Muscle layer of colon (tissue), 2 donors: ENCODE results near the gene TELO2.

Experiments
- H3K27ac ChIP-seq: one replicate; pipeline ENCODE4 v1.7.0; 2013; ENCODE audit warnings: low read depth, mild to moderate bottlenecking, low read length, moderate library complexity
- H3K27me3 ChIP-seq, 2 donors: one replicate each; pipeline ENCODE4 v1.7.0; 2013; ENCODE audit warnings: low read length in 2 of 2, mild to moderate bottlenecking in 2 of 2; ENCODE audit not compliant: insufficient read depth in 2 of 2, control insufficient read depth in 1 of 2
- H3K36me3 ChIP-seq: one replicate; pipeline ENCODE4 v1.7.0; 2013; ENCODE audit warnings: mild to moderate bottlenecking, low read length; ENCODE audit not compliant: insufficient read depth
- H3K4me1 ChIP-seq: one replicate; pipeline ENCODE4 v1.7.0; 2013; ENCODE audit warnings: mild to moderate bottlenecking, low read length; ENCODE audit not compliant: insufficient read depth
- H3K4me3 ChIP-seq, 2 donors: one replicate each; pipeline ENCODE4 v1.7.0; 2013; ENCODE audit warnings: low read length in 2 of 2, low read depth in 1 of 2, mild to moderate bottlenecking in 1 of 2, moderate library complexity in 1 of 2
- H3K9ac ChIP-seq: one replicate; pipeline ENCODE4 v1.7.0; 2013; ENCODE audit warnings: low read length
- H3K9me3 ChIP-seq: one replicate; pipeline ENCODE4 v1.7.0; 2013; ENCODE audit warnings: mild to moderate bottlenecking, low read length
- donor health status: abdominal sarcoma.
- donor health status: Adenocarcinoma of cecum.

TELO2 gene

DNA sequence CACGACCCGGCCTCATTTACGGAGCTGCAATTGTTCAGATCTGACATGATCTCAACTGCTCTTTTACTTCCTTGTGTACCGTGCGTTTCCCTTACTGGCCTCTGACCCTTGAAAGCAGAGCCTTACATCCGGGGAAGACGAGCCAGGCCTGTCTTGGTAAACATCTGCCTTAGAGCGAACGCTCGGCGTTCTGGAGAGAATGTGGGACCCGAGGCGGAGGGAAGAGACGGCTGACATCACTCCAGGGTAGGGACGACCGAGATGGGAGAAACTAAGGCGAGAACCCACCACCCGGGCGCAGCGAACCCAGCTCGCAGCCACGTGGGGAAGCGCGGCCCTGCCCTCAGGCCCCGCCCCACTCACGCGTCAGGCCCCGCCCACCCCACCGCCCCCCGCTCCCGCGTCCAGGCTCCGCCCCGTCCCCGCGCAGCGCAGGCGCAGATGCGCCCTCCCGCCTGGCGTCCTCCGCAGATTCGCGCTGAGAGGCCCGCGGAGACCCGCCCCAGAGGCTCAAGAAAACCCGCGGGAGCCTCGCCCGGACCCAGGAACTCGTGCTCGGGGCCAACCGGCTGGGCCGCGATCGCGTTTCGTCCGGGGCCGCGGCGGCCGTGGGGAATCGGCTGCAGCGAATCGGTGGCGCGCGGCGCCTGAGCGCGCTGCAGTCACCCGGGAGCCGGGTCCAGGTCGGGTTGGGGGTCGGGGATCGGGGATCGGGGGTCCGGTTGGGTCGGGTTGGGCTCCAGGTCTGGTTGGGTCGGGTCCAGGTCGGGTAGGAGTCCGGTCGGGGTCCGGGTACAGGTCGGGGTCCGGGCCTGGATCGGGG lies at the start of gene TELO2:
Gene TELO2 (plus strand): TSS at position 438 of the 823 bp plus-strand sequence. CDS start 922 bp downstream, outside the sequence.
- Histone ChIP-seq H3K9ac (peak within 1 kb of the TSS; percentile 21), H3K4me1 (peaks cover 21% of the 10 kb centered on the region), H3K27me3 (no peaks in the 10 kb centered on the region), H3K36me3 (peaks cover 9% of the 10 kb centered on the region), H3K27ac (peak within 1 kb of the TSS; percentile 85), H3K9me3 (no peaks in the 10 kb centered on the region), H3K4me3 (peak within 1 kb of the TSS; percentile 79 to 84)

DNA sequence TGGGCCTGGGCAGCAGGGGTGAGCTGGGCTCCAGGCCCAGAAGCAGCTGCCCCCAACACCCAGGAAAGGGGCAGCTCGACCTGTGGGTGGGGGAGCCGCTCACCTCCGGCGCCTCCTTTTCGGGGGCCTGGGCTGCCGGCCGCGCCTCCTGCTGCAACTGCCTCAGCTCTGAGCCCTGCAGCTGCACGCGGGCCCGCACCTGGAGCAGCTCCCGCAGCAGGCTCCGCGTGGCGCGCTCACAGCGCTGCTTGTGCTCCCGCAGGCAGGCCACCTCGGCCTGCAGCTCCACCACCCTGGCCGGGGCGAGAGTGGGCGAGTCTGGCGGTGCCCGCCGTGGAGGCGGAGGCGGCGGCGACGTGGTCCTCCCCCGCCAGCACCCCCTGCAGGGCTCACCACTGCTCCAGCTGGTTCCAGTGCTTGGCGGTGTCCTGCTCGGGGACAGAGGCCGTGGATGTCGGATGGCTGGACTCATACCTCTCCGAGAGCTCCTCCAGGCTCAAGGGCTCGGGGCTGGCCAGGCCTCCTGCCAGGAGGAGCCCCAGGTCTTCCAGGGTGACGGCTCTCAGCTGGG lies 49.7 kb upstream of the TELO2 start:
- no peaks in the 10 kb centered on the region for H3K9me3 ChIP-seq
- H3K4me3 ChIP-seq, result no peak overlapping the region
- no peaks in the 10 kb centered on the region for H3K4me1 ChIP-seq
- no peak overlapping the region for H3K27ac ChIP-seq
- peaks cover 13% of the 10 kb centered on the region for H3K36me3 ChIP-seq
- H3K27me3 ChIP-seq, result no peaks in the 10 kb centered on the region
- H3K9ac ChIP-seq, result no peak overlapping the region

DNA sequence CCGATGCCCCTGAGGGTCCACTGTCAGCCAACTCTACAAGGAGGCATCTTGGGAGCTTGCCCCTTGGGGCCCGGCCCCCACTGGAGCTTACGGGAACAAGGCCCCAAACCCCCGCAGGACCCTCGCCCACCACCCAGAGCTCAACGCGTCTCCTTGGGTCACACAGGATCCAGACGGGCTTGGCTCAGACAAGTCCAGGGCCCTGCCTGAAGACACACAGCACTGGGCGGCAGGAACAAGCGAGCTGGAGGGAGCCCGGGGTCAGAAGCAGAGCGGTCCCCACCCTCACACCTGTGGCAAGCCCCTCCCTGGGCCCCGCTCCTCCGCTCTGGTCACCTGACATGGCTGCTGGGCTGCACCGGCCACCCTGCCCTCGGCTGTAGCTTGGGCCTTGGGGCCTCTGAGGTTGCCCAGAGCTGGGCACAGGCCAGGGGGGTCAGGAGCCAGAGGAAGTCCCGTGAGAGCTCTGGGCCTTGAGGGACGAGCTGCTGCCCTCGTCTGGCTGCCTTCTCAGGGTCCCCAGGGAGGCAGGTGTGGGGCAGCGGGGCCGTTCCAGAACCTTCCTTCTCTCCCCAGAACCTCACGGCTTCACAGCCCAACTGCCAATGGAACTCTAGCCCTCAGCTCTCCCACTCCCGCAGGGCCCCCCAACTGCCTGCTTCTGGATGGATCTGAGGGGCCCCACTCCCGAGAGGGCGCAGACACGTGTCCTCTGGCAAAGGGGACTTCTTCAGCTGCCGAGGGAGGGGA lies 49.0 kb upstream of the TELO2 start, which contains the start of gene CCDC154:
Gene CCDC154 (minus strand): TSS at position 577 of the 750 bp plus-strand sequence. CDS start 234 bp downstream, at position 343.
- no peak within 1 kb of the TSS for H3K27ac ChIP-seq
- H3K36me3 ChIP-seq, result peaks cover 18% of the 10 kb centered on the region
- no peak within 1 kb of the TSS for H3K9ac ChIP-seq
- H3K4me1 ChIP-seq, result no peaks in the 10 kb centered on the region
- H3K9me3 ChIP-seq, result no peaks in the 10 kb centered on the region
- H3K4me3 ChIP-seq, result no peak within 1 kb of the TSS
- no peaks in the 10 kb centered on the region for H3K27me3 ChIP-seq

DNA sequence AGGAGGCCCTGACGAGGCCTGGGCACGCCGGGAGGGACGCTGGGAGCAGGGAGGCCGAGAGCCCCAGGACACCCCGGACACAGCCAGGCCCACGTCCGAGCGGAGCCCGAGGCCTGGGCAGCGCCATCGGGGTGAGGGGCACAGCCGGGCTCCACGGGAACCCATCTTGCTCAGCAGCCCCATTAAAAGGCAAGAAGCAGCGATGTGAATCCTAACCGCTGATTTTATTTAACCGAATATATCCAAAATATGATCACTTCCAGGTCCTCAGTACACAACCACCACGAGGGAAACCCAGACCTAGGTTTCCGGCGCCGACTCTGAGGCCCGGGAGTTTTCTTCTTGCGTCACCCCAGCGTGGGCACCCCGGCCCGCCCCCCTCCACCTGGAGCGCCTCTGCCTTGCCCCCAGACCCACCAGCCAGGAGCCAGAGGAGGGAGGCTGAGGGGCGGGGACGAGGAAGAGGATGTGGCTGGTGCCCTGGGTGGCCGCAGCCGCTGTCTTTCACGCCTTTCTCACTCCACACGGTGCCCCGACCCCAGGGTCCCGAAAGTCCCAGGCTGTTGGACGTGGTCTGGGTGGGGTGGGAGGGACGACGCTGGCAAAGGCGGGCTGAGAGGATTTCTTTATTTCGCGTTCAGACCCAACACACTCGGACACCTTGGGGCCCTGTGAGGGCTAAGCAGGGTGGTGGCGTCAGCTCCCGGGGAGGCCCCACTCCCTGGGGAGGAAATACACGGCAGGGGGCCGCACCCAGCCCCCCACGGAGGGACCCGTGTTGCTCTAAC lies 48.2 kb upstream of the TELO2 start:
- Histone ChIP-seq H3K27ac (no peak overlapping the region), H3K27me3 (no peaks in the 10 kb centered on the region), H3K36me3 (peaks cover 26% of the 10 kb centered on the region), H3K4me1 (no peaks in the 10 kb centered on the region), H3K4me3 (no peak overlapping the region), H3K9me3 (no peaks in the 10 kb centered on the region), H3K9ac (no peak overlapping the region)

DNA sequence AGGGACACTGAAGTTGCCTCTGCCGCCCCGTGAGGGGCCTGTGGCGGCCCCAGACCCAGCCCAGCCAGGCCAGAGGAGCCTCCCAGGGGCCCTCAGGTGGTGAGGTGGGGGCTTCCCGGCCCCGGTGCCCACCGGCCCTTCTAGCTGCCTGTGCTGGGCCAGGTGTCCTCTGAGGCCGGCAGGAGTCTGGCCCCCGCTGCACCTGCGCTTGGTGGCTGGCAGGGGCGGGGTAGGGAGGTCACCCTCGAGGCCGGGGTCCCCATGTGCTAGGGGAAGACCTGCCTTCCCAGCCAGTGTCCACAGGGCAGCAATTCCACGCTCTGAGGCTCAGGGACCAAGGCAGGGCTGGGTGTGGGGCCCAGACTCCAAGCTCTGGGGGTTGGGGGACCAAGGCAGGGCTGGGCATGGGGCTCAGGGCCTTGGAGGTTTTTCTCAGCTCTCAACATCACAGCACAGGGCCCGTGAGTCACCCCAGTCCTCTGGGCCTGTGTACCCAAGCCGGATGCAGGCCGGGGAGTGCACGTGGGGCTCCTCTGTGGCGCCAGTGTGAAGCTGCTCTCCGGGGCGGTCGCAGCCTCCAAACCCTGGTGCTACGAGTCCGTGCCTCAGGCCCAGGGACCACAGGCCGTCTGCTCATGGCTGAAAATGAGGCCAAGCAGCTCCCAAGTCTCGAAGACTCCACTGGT lies 47.5 kb upstream of the TELO2 start:
- no peak overlapping the region for H3K9ac ChIP-seq
- H3K9me3 ChIP-seq, result no peaks in the 10 kb centered on the region
- H3K27me3 ChIP-seq, result no peaks in the 10 kb centered on the region
- no peak overlapping the region for H3K4me3 ChIP-seq
- no peaks in the 10 kb centered on the region for H3K4me1 ChIP-seq
- H3K27ac ChIP-seq, result no peak overlapping the region
- H3K36me3 ChIP-seq, result peaks cover 32% of the 10 kb centered on the region

DNA sequence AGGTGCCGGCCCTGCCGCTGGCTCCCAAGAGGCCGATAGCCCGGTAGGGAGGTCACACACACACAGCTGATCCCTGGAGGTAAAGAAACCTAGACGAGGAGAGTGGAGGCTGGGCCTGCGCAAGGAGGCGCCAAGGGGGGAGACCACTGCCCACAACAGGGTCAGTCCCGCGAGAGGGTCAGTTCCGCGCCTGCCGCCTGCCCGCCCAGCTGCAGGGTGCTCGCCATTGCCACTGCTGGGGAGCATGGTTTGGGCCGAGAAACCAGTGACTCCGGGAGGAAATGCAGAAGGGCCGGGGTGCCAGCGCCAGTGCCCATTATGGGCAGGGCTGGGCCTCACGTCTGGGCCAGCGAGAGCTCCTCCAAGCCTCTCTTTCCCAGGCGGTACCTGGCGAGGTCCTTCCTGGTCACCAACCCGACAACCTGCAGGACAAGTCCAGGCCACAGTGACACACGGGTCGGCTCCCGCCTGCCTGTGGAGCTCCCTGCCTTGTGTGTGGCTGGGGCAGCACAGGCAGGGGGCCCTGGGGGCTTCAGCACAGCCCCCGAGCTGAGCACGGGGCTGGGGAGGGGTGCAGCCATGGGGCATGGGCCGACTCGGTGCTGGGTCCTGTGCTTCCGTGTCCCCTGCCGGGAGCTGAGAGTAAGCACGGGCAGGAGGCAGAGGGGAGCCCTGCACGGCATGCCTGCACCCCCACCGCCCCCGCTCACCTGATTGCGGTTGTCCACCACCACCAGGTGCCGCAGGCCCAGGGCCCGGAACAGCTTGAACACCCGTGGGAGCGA lies 46.7 kb upstream of the TELO2 start:
- peaks cover 40% of the 10 kb centered on the region for H3K36me3 ChIP-seq
- H3K27me3 ChIP-seq, result no peaks in the 10 kb centered on the region
- no peaks in the 10 kb centered on the region for H3K9me3 ChIP-seq
- no peak overlapping the region for H3K4me3 ChIP-seq
- no peak overlapping the region for H3K27ac ChIP-seq
- H3K4me1 ChIP-seq, result no peaks in the 10 kb centered on the region
- H3K9ac ChIP-seq, result no peak overlapping the region

DNA sequence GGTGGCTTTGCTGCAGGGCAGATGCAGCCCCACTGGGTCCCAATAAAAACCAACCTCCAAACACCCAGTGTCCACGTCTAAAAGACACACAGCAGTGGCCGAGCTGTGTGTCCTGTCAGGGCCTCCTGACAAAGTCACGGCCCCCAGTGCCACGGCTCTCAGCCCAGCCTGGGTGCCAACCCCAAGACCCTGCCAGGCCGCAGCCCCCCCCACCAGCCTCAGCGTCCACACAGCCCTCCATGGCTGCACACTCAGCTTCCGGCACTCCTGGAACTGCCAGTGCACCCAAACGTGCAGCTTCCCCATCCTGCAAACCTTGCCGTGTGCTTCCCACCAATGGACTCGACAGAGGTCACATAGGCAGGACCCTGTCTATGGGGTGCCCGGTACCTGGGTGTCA lies 45.2 kb upstream of the TELO2 start:
- peaks cover 49% of the 10 kb centered on the region for H3K36me3 ChIP-seq

DNA sequence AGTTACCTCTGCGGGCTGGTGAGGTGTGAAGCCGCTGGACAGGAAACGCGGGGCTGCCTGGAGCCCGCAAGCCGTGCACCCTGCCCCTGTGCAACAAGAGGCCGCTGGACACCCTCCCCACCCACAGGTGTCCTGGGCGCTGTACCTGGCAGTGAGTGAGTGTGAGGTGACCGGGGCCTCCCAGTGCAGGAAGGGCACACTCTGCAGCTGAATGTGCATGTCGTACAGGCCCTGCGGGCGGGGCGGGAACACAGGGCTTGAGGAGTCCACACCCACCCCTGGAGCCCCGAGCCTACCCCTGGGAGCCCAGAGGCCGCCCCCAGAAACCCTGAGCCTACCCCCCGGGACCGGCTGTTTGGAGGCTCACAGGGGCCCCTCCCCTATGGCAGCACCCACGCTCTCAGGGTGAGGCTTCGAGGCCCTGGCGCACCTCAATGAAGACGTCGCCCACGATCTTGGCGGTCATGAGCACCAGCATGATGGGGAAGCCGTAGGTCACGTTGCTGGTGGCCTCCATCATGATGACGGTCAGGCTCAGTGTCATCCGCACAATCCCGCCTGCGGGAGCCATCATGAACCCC lies 44.5 kb upstream of the TELO2 start:
- no peak overlapping the region for H3K4me3 ChIP-seq
- no peaks in the 10 kb centered on the region for H3K27me3 ChIP-seq
- H3K36me3 ChIP-seq, result peaks cover 54% of the 10 kb centered on the region

More for the DNA sequence above, 45.2 kb upstream of the TELO2 start:
- H3K27ac ChIP-seq, result no peak overlapping the region
- no peaks in the 10 kb centered on the region for H3K27me3 ChIP-seq
- no peak overlapping the region for H3K9ac ChIP-seq
- no peak overlapping the region for H3K4me3 ChIP-seq
- no peaks in the 10 kb centered on the region for H3K9me3 ChIP-seq
- no peaks in the 10 kb centered on the region for H3K4me1 ChIP-seq

DNA sequence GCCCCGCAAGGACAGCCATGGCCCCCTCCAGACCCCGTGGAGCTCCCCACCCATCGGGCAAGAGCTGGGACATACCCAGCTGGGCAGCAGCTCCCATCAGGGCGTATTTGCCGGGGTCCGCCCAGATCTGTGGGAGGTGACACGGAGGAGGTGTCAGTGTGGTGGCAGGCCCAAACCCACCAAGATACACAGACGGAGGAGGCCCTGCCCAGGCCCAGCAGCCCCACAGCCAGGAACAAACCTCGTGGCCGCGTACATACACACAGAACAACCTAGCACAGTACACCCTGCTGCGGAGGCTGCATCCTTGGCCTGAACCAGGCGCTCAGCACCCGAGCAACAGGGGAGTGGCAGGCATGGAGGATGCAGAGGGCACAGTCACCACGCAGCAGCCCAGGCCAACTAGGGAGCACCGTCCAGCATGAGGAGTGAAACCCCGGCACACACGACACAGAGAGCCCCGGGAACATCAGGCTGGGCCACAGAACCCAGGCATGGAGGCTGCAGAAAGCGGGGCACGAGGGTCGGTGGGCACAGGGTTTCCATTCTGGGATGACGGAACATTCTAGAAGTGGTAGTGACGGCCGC lies 43.9 kb upstream of the TELO2 start:
- Histone ChIP-seq H3K27ac (no peak overlapping the region), H3K9ac (no peak overlapping the region), H3K4me3 (no peak overlapping the region), H3K27me3 (no peaks in the 10 kb centered on the region), H3K4me1 (no peaks in the 10 kb centered on the region), H3K36me3 (peaks cover 61% of the 10 kb centered on the region), H3K9me3 (no peaks in the 10 kb centered on the region)

More for the DNA sequence above, 44.5 kb upstream of the TELO2 start:
- Histone ChIP-seq H3K9ac (no peak overlapping the region), H3K4me1 (no peaks in the 10 kb centered on the region), H3K9me3 (no peaks in the 10 kb centered on the region), H3K27ac (no peak overlapping the region)
